Neural cell (in vitro differentiated cells): ENCODE data around the gene NEXN. TPM values are rescaled to one million over a fixed set of nuclear protein-coding genes. Genes with fewer than 3 reads are reported as not detected.

Experiments used
- H2AFZ ChIP-seq: fragments of 200-600, 300-800 bp; sonication (generic), shearing (Covaris generic); 2 replicates; pipeline ENCODE4 v1.6.0; 2014; ENCODE audit warnings: low read depth, mild to moderate bottlenecking, antibody characterized with exemption, low read length, moderate library complexity
- H3F3A ChIP-seq: fragments of 200-600 bp; shearing (Covaris generic); 2 replicates; pipeline ENCODE4 v1.6.1; 2016; ENCODE audit warnings: mild to moderate bottlenecking, moderate library complexity, mixed read lengths, antibody characterized with exemption, low read length; ENCODE audit not compliant: insufficient read depth, poor library complexity, severe bottlenecking
- H3K27ac ChIP-seq: fragments of 200-600, 300-800 bp; sonication (generic), shearing (Covaris generic); 2 replicates; pipeline ENCODE4 v1.5.1; 2014; ENCODE audit warnings: mild to moderate bottlenecking, low read length, moderate library complexity
- H3K27me3 ChIP-seq: fragments of 300-800, 200-600 bp; sonication (generic), shearing (Covaris generic); 2 replicates; pipeline ENCODE4 v1.6.0; 2014; ENCODE audit warnings: mild to moderate bottlenecking, low read depth, low read length, moderate library complexity; ENCODE audit not compliant: insufficient read depth
- H3K36me3 ChIP-seq: fragments of 300-800, 200-600 bp; sonication (generic), shearing (Covaris generic); 2 replicates; pipeline ENCODE4 v1.5.1; 2014; ENCODE audit warnings: mild to moderate bottlenecking, antibody characterized with exemption, low read length, moderate library complexity; ENCODE audit not compliant: insufficient read depth
- H3K4me2 ChIP-seq: fragments of 300-800, 200-600 bp; sonication (generic), shearing (Covaris generic); 2 replicates; pipeline ENCODE4 v1.6.0; 2014; ENCODE audit warnings: mild to moderate bottlenecking, low read length
- H3K4me3 ChIP-seq: fragments of 300-800, 200-600 bp; sonication (generic), shearing (Covaris generic); 2 replicates; pipeline ENCODE4 v1.5.1; 2014; ENCODE audit warnings: mild to moderate bottlenecking, low read length, moderate library complexity
- H3K79me2 ChIP-seq: fragments of 200-600 bp; shearing (Covaris generic); replicated peaks from 2 replicates; pipeline ENCODE4 v1.6.0; 2014; ENCODE audit warnings: mild to moderate bottlenecking, low read length, moderate library complexity; ENCODE audit not compliant: insufficient read depth
- H3K9ac ChIP-seq: fragments of 300-800, 200-600 bp; sonication (generic), shearing (Covaris generic); 2 replicates; pipeline ENCODE4 v1.6.1; 2016; ENCODE audit warnings: mild to moderate bottlenecking, low read length, mixed read lengths
- H3K9me2 ChIP-seq: fragments of 200-600 bp; shearing (Covaris generic); 2 replicates; pipeline ENCODE4 v1.6.1; 2016; ENCODE audit warnings: mild to moderate bottlenecking, low read length, mixed read lengths; ENCODE audit not compliant: insufficient read depth
- H3K9me3 ChIP-seq: fragments of 200-600, 300-800 bp; sonication (generic), shearing (Covaris generic); 2 replicates; pipeline ENCODE4 v1.6.1; 2016; ENCODE audit warnings: mild to moderate bottlenecking, mixed run types, low read length, moderate library complexity, mixed read lengths
- H4K20me1 ChIP-seq: fragments of 200-600 bp; shearing (Covaris generic); 2 replicates; pipeline ENCODE4 v1.6.1; 2016; ENCODE audit warnings: mild to moderate bottlenecking, mixed run types; ENCODE audit not compliant: insufficient read depth
- EP300 ChIP-seq: fragments of 450-650 bp; conservative IDR thresholded peaks from 2 replicates; pipeline ENCODE4 v1.6.1; 2014; ENCODE audit warnings: antibody characterized with exemption, mild to moderate bottlenecking, moderate library complexity; ENCODE audit not compliant: poor library complexity, severe bottlenecking
- EZH2 ChIP-seq: fragments of 200-600, 300-800 bp; shearing (Covaris generic), sonication (generic); IDR thresholded peaks from 2 replicates; pipeline ENCODE4 v1.6.1; 2014; ENCODE audit warnings: antibody characterized with exemption, low read length, borderline replicate concordance, mild to moderate bottlenecking; ENCODE audit not compliant: insufficient read depth, poor library complexity, severe bottlenecking
- MXI1 ChIP-seq: fragments of 450-650 bp; conservative IDR thresholded peaks from 2 replicates; pipeline ENCODE4 v1.6.1; 2014; ENCODE audit warnings: antibody characterized with exemption, mild to moderate bottlenecking; ENCODE audit not compliant: poor library complexity, severe bottlenecking
- POLR2AphosphoS5 ChIP-seq: IDR thresholded peaks from 2 replicates; pipeline ENCODE4 v1.6.1; 2012
- RAD21 ChIP-seq: fragments of 450-650 bp; conservative IDR thresholded peaks from 2 replicates; pipeline ENCODE4 v1.6.1; 2014; ENCODE audit warnings: antibody characterized with exemption, mild to moderate bottlenecking, moderate library complexity
- SMC3 ChIP-seq: fragments of 450-650 bp; conservative IDR thresholded peaks from 2 replicates; pipeline ENCODE4 v1.6.1; 2014; ENCODE audit warnings: antibody characterized with exemption, mild to moderate bottlenecking, moderate library complexity; ENCODE audit not compliant: poor library complexity
- TAF1 ChIP-seq: IDR thresholded peaks from 2 replicates; pipeline ENCODE4 v1.6.1; 2012; ENCODE audit warnings: low read depth
- polyA plus RNA-seq: library from polyadenylated mRNA; depleted of rRNA; stranded (reverse); fragments of >200 nt; gene quantifications from 2 replicates; pipeline ENCODE4 v1.2.3, GENCODE V29; 2014
- TF ChIP-seq, protein P1 (sequence below): fragments of 450-650 bp; IDR thresholded peaks from 2 replicates; pipeline ENCODE4 v1.5.1; 2014; ENCODE audit warnings: antibody characterized with exemption, mild to moderate bottlenecking, moderate library complexity; ENCODE audit not compliant: poor library complexity, severe bottlenecking
- TF ChIP-seq, protein P2 (sequence below): IDR thresholded peaks from 2 replicates; pipeline ENCODE4 v1.6.1; 2012; ENCODE audit warnings: borderline replicate concordance

NEXN gene
- polyA plus RNA-seq, 1 donor from 2014 or later: 0.43 TPM

DNA sequence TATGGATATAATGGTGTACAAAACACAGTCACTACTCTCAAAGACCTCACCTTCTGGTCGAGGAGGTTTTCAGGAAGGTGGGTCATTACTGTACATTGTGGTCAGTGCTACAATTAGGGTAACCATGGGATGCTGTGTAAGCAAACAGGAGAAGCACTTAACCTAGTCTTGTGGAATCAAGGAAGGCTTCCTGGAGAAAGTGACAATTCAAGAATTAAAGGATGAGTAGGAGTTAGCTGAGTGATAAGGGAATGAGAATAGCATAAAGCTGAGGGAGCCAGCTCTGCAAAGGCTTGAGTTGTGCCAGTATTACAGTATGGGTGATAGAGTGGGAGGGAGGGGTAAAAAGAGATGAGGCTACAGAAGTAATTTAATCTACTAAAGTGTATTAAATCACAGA lies 17.2 kb downstream of the NEXN start:
- no peaks in the 10 kb centered on the region for H3K36me3 ChIP-seq
- no peaks in the 10 kb centered on the region for H3K27me3 ChIP-seq
- no peaks in the 10 kb centered on the region for H3K79me2 ChIP-seq
- TF ChIP-seq TAF1: no peak
- TF ChIP-seq, protein P1, sequence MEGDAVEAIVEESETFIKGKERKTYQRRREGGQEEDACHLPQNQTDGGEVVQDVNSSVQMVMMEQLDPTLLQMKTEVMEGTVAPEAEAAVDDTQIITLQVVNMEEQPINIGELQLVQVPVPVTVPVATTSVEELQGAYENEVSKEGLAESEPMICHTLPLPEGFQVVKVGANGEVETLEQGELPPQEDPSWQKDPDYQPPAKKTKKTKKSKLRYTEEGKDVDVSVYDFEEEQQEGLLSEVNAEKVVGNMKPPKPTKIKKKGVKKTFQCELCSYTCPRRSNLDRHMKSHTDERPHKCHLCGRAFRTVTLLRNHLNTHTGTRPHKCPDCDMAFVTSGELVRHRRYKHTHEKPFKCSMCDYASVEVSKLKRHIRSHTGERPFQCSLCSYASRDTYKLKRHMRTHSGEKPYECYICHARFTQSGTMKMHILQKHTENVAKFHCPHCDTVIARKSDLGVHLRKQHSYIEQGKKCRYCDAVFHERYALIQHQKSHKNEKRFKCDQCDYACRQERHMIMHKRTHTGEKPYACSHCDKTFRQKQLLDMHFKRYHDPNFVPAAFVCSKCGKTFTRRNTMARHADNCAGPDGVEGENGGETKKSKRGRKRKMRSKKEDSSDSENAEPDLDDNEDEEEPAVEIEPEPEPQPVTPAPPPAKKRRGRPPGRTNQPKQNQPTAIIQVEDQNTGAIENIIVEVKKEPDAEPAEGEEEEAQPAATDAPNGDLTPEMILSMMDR: no peak
- TF ChIP-seq RAD21: no peak
- TF ChIP-seq SMC3: no peak
- no peak for TF ChIP-seq EP300
- TF ChIP-seq EZH2: no peak
- TF ChIP-seq MXI1: no peak
- TF ChIP-seq, protein P2, sequence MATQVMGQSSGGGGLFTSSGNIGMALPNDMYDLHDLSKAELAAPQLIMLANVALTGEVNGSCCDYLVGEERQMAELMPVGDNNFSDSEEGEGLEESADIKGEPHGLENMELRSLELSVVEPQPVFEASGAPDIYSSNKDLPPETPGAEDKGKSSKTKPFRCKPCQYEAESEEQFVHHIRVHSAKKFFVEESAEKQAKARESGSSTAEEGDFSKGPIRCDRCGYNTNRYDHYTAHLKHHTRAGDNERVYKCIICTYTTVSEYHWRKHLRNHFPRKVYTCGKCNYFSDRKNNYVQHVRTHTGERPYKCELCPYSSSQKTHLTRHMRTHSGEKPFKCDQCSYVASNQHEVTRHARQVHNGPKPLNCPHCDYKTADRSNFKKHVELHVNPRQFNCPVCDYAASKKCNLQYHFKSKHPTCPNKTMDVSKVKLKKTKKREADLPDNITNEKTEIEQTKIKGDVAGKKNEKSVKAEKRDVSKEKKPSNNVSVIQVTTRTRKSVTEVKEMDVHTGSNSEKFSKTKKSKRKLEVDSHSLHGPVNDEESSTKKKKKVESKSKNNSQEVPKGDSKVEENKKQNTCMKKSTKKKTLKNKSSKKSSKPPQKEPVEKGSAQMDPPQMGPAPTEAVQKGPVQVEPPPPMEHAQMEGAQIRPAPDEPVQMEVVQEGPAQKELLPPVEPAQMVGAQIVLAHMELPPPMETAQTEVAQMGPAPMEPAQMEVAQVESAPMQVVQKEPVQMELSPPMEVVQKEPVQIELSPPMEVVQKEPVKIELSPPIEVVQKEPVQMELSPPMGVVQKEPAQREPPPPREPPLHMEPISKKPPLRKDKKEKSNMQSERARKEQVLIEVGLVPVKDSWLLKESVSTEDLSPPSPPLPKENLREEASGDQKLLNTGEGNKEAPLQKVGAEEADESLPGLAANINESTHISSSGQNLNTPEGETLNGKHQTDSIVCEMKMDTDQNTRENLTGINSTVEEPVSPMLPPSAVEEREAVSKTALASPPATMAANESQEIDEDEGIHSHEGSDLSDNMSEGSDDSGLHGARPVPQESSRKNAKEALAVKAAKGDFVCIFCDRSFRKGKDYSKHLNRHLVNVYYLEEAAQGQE: no peak
- no peak for TF ChIP-seq POLR2AphosphoS5
- H3K9ac ChIP-seq: no peak overlapping the region
- no peak overlapping the region for H3K4me2 ChIP-seq
- H3K27ac ChIP-seq: no peak overlapping the region
- no peaks in the 10 kb centered on the region for H4K20me1 ChIP-seq
- no peaks in the 10 kb centered on the region for H3K9me2 ChIP-seq
- H3K4me3 ChIP-seq: no peak overlapping the region
- no peaks in the 10 kb centered on the region for H3K9me3 ChIP-seq
- no peaks in the 10 kb centered on the region for H3F3A ChIP-seq
- no peak overlapping the region for H2AFZ ChIP-seq

DNA sequence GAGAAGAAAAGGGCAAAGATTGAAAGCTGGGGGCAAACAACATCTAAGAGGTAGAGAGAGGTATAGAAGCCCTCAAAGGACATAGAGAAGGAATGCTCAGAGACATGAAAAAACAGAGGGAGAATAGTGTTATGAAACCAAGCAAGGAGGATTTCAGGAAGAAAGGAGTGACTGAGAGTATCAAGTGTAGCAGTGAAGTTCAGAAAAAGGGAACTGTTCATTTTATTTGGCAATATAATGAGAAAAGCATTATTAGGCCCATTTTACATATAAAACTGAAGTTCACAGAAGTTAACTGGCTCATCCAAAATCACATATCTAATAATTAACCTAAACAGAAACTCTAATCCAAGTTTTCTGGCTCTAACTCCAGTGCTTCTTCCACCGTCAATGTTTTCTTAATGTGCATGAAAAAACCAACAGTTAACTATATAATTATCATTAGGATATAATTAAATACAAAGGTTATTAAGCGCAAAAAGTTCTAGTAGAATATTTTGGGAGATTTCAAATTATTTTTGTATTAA lies 17.7 kb downstream of the NEXN start:
- H3K27ac ChIP-seq: no peak overlapping the region
- H3K36me3 ChIP-seq: no peaks in the 10 kb centered on the region
- no peaks in the 10 kb centered on the region for H4K20me1 ChIP-seq
- H3K9ac ChIP-seq: no peak overlapping the region
- no peak for TF ChIP-seq TAF1
- no peak for TF ChIP-seq EZH2
- TF ChIP-seq, protein P2: no peak
- no peak for TF ChIP-seq EP300
- no peak for TF ChIP-seq POLR2AphosphoS5
- TF ChIP-seq, protein P1: no peak
- no peak overlapping the region for H3K4me3 ChIP-seq
- H3K79me2 ChIP-seq: no peaks in the 10 kb centered on the region
- no peaks in the 10 kb centered on the region for H3F3A ChIP-seq
- H3K9me2 ChIP-seq: no peaks in the 10 kb centered on the region
- H3K4me2 ChIP-seq: no peak overlapping the region
- no peak overlapping the region for H2AFZ ChIP-seq
- no peaks in the 10 kb centered on the region for H3K27me3 ChIP-seq
- H3K9me3 ChIP-seq: no peaks in the 10 kb centered on the region
